Sigmoid colon (tissue), 7 donors: ENCODE measurements around the gene DICER1. TPM values are rescaled to one million over a fixed set of nuclear protein-coding genes. Genes with fewer than 3 reads are reported as not detected.

ENCODE experiments used
- DNase-seq: peaks from one replicate; pipeline ENCODE4 v3.0.0-alpha.2; 2019
- H3K27ac ChIP-seq, 4 donors: fragments of 200-600 bp; sonication (generic); one replicate each; pipeline ENCODE4 v1.5.1; 2016 to 2019; ENCODE audit warnings: mild to moderate bottlenecking in 1 of 4
- H3K27me3 ChIP-seq, 3 donors: fragments of 200-600 bp; sonication (generic); one replicate each; pipeline ENCODE4 v1.5.1; 2019; ENCODE audit warnings: mild to moderate bottlenecking in 1 of 3
- H3K36me3 ChIP-seq, 4 donors: fragments of 200-600 bp; sonication (generic); one replicate each; pipeline ENCODE4 v1.5.1; 2016 to 2019
- H3K4me1 ChIP-seq, 4 donors: fragments of 200-600 bp; sonication (generic); one replicate each; pipeline ENCODE4 v1.5.1; 2017 to 2019
- H3K4me3 ChIP-seq, 4 donors: fragments of 200-600 bp; sonication (generic); one replicate each; pipeline ENCODE4 v1.5.1; 2017 to 2019; ENCODE audit warnings: mild to moderate bottlenecking in 2 of 4, moderate library complexity in 1 of 4
- H3K9me3 ChIP-seq, 4 donors: fragments of 200-600 bp in 3 of 4; sonication (generic) in 3 of 4; one replicate each; pipeline versions ENCODE4 v1.5.1 to v1.6.1; 2013 to 2019
- EP300 ChIP-seq, 4 donors: sonication (generic); formaldehyde crosslinking; IDR thresholded peaks; one replicate each; pipeline ENCODE4 v1.6.1; 2017; ENCODE audit warnings: antibody characterized with exemption in 4 of 4
- POLR2A ChIP-seq, 2 donors: fragments of 450-650 bp; IDR thresholded peaks; one replicate each; pipeline ENCODE4 v1.6.1; 2016; ENCODE audit warnings: antibody characterized with exemption in 2 of 2, mild to moderate bottlenecking in 2 of 2, moderate library complexity in 2 of 2
- POLR2AphosphoS5 ChIP-seq, 4 donors: sonication (generic); formaldehyde crosslinking; IDR thresholded peaks; one replicate each; pipeline ENCODE4 v1.6.1; 2017; ENCODE audit warnings: antibody characterized with exemption in 4 of 4
- WGBS, 2 donors: extraction: QIAGEN DNeasy Blood & Tissue Kit; methylation state at CpG; one replicate each; pipeline ENCODE4 v1.1.7; 2013; 5-methylcytosine and 5-hydroxymethylcytosine counted together
- intact Hi-C: fragments of 100-400 bp; cut with DNase I; formaldehyde crosslinking; loops from one replicate; pipeline ENCODE4 v1.15.1; 2023
- polyA plus RNA-seq, 3 donors: library from polyadenylated mRNA; stranded (reverse); fragments of 200-250 nt; gene quantifications; one replicate each; pipeline ENCODE4 v1.2.3, GENCODE V29; 2013
- total RNA-seq, 4 donors: library from RNA; depleted of rRNA; stranded (reverse); fragments of >200 nt; gene quantifications; one replicate each; pipeline ENCODE4 v1.1.0, GENCODE V29; 2016
- TF ChIP-seq, protein P1 (sequence below), 4 experiments: fragments of 450-650 bp in 3 of 4; fragments of 200-600 bp in 1 of 4; IDR thresholded peaks; one replicate each; pipeline ENCODE4 v1.5.1; 2016 to 2019; ENCODE audit warnings: antibody characterized with exemption in 4 of 4, mild to moderate bottlenecking in 3 of 4, moderate library complexity in 2 of 4
- donor health status: healthy with polysubstance abuse.
- donor health status: Bipolar disorder and iron deficiency.
- donor health status: healthy.

DICER1 gene
- total and polyA plus RNA-seq, 7 donors: 6.0 to 77.0 (median 44.9) TPM

DNA sequence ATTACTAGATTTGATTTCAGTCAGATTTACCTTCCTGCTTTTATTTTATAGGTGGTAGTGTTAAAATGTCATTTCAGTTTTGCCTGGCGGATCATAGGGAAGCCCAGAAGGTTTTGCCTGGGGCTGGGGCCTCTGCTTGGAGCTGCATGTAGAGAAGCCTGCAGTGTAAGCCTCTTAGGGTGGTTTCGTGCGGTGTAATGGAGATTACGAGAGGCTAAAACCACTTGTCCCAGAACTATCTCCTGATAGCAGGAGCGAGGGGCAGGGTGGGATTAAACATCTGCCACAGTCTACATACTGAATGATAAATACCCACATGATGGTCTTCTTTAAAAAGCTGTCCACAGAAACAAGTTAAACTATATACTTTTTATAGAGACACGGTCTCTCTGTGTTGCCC, 35.0 kb upstream of the DICER1 start:
- TF ChIP-seq EP300 (IDR thresholded peaks at IDR 0.05): no peak
- TF ChIP-seq, protein P1, sequence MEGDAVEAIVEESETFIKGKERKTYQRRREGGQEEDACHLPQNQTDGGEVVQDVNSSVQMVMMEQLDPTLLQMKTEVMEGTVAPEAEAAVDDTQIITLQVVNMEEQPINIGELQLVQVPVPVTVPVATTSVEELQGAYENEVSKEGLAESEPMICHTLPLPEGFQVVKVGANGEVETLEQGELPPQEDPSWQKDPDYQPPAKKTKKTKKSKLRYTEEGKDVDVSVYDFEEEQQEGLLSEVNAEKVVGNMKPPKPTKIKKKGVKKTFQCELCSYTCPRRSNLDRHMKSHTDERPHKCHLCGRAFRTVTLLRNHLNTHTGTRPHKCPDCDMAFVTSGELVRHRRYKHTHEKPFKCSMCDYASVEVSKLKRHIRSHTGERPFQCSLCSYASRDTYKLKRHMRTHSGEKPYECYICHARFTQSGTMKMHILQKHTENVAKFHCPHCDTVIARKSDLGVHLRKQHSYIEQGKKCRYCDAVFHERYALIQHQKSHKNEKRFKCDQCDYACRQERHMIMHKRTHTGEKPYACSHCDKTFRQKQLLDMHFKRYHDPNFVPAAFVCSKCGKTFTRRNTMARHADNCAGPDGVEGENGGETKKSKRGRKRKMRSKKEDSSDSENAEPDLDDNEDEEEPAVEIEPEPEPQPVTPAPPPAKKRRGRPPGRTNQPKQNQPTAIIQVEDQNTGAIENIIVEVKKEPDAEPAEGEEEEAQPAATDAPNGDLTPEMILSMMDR (IDR thresholded peaks at IDR 0.05): no peak
- TF ChIP-seq POLR2A (IDR thresholded peaks at IDR 0.05): no peak
- no peak for TF ChIP-seq POLR2AphosphoS5 (IDR thresholded peaks at IDR 0.05)
- Histone ChIP-seq H3K27me3 (no peaks in the 10 kb centered on the region), H3K27ac (no peak overlapping the region), H3K36me3 (no peaks in the 10 kb centered on the region), H3K4me1 (peaks cover 0 to 21% (median 13%) of the 10 kb centered on the region in 4 donors), H3K4me3 (no peak overlapping the region), H3K9me3 (no peaks in the 10 kb centered on the region)
- intact Hi-C loops: no loop called here
- DNase-seq: no peak
- 95 to 96% methylated on average over 6 of the region's 6 CpGs for WGBS, 2 donors

DNA sequence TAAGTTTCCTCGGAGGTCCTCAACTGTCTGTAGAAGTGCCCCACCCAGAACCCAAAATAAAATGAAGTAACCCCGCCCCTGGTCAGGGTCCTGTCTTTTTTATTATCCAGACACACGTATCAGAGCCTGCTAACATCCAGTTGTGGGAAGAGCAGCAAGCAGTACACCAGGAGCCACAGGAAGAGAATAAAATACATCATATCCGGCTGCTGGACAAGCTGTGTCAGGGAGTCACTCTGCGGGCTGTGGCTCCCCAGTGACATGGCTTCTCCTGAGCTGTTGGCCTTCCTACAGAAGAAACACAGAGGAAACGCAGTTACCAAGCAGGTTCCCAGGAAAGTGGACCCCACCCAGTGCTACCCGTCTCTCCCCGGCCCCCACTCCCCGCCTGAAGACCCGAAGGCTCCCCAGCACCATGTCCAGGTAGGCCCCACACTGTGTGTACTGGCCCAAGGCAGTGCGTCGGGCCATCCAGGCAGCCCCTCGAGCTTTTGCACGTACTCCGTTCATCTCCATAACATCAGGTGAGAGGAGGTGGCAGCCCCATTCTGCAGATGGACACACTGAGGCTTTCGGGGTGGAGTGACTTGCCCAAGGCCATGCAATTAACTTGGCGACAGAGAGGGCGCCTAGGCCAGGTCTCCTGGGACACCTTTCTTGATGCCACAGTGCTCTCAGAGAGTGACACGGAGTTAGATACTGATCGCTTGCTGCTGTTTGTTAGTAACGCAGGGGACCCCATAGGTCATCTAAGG, 34.3 kb upstream of the DICER1 start:
- no peak overlapping the region for H3K27ac ChIP-seq
- H3K27me3 ChIP-seq: no peaks in the 10 kb centered on the region
- intact Hi-C loops: no loop called here
- TF ChIP-seq POLR2AphosphoS5 (IDR thresholded peaks at IDR 0.05) (no peak), EP300 (IDR thresholded peaks at IDR 0.05) (no peak), POLR2A (IDR thresholded peaks at IDR 0.05) (no peak)
- TF ChIP-seq, protein P1 (IDR thresholded peaks at IDR 0.05): no peak
- WGBS, 2 donors: 86 to 89% methylated on average over 21 of the region's 21 CpGs
- no peak overlapping the region for H3K4me3 ChIP-seq
- H3K36me3 ChIP-seq: no peaks in the 10 kb centered on the region
- no peaks in the 10 kb centered on the region for H3K9me3 ChIP-seq
- DNase-seq: no peak
- peaks cover 0 to 21% (median 13%) of the 10 kb centered on the region in 4 donors for H3K4me1 ChIP-seq

DNA sequence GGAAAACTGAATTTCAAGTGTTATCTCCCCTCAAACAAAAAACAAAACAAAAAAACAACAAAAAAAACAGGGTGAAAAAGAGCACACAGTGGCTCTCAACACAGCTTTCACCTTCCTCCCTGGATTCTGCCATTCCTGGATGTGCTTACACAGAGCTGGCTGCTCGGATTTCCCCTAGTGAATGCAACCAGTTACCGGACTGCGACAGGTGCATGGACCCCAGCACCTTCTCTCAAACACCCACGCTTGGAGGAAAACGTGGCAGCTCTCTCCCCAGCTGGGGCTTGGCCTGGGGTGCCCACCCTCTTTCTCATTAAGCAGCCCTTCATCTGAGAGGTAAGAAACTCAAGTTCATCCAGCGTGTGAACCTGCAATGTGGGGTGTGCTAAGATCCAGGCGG, 33.5 kb upstream of the DICER1 start:
- intact Hi-C loops: no loop called here

GRCh38 chr14:95190346-95190840, 33.1 kb upstream of the DICER1 start:
- intact Hi-C loops: no loop called here
- H3K27ac ChIP-seq: no peak overlapping the region

More for the DNA sequence above, 33.5 kb upstream of the DICER1 start:
- H3K4me3 ChIP-seq: no peak overlapping the region
- H3K27me3 ChIP-seq: no peaks in the 10 kb centered on the region
- TF ChIP-seq, protein P1 (IDR thresholded peaks at IDR 0.05): no peak
- no peak for TF ChIP-seq POLR2A (IDR thresholded peaks at IDR 0.05)
- no peak for TF ChIP-seq EP300 (IDR thresholded peaks at IDR 0.05)
- no peak for TF ChIP-seq POLR2AphosphoS5 (IDR thresholded peaks at IDR 0.05)
- peaks cover 0 to 21% (median 13%) of the 10 kb centered on the region in 4 donors for H3K4me1 ChIP-seq
- WGBS, 2 donors: 92 to 95% methylated on average over 7 of the region's 7 CpGs
- H3K36me3 ChIP-seq: no peaks in the 10 kb centered on the region
- DNase-seq: no peak
- no peak overlapping the region for H3K27ac ChIP-seq
- H3K9me3 ChIP-seq: no peaks in the 10 kb centered on the region

GRCh38 chr14:95189367-95190132, 32.2 kb upstream of the DICER1 start:
- 59 to 67% methylated on average over 5 of the region's 5 CpGs for WGBS, 2 donors
- TF ChIP-seq POLR2A (IDR thresholded peaks at IDR 0.05): no peak
- TF ChIP-seq, protein P1 (IDR thresholded peaks at IDR 0.05): no peak
- no peak for TF ChIP-seq POLR2AphosphoS5 (IDR thresholded peaks at IDR 0.05)
- TF ChIP-seq EP300 (IDR thresholded peaks at IDR 0.05): no peak
- Histone ChIP-seq H3K4me1 (peaks cover 0 to 27% (median 18%) of the 10 kb centered on the region in 4 donors), H3K9me3 (no peaks in the 10 kb centered on the region), H3K4me3 (no peak overlapping the region), H3K27ac (peak overlapping the region in 1 of 4 donors; percentile 32), H3K36me3 (no peaks in the 10 kb centered on the region), H3K27me3 (no peaks in the 10 kb centered on the region)
- DNase-seq: no peak
- intact Hi-C loops: no loop called here

More at GRCh38 chr14:95190346-95190840, 33.1 kb upstream of the DICER1 start:
- H3K27me3 ChIP-seq: no peaks in the 10 kb centered on the region
- H3K9me3 ChIP-seq: no peaks in the 10 kb centered on the region
- WGBS, 2 donors: 81 to 85% methylated on average over 4 of the region's 4 CpGs
- H3K4me1 ChIP-seq: peaks cover 0 to 21% (median 15%) of the 10 kb centered on the region in 4 donors
- no peaks in the 10 kb centered on the region for H3K36me3 ChIP-seq
- H3K4me3 ChIP-seq: no peak overlapping the region
- TF ChIP-seq EP300 (IDR thresholded peaks at IDR 0.05): no peak
- DNase-seq: no peak
